ENCODE data around the gene KNCN. TPM values are rescaled to one million over a fixed set of nuclear protein-coding genes. Genes with fewer than 3 reads are reported as not detected.

Gene KNCN
- total RNA-seq, 3 donors from 2014 or later: not detected

GRCh38 chr1:46510998-46511365, 40.5 kb downstream of the KNCN start:
- DNase-seq (ENCODE audit: low spot score in 2 of 2): no peak
- H3K4me1 ChIP-seq: no peaks in the 10 kb centered on the region
- H3K4me3 ChIP-seq: no peak overlapping the region
- no peak overlapping the region for H3K27ac ChIP-seq
- no peaks in the 10 kb centered on the region for H3K9me3 ChIP-seq
- no peaks in the 10 kb centered on the region for H3K27me3 ChIP-seq
- TF ChIP-seq POLR2A (IDR thresholded peaks at IDR 0.05) (no peak), POLR2AphosphoS5 (IDR thresholded peaks at IDR 0.05) (no peak), CTCF (IDR thresholded peaks at IDR 0.05) (no peak)
- intact Hi-C loops (cut with DNase I; ENCODE audit: low total_unique reads): loop anchor here (5.0 kb wide), 1 partner anchor 1509 kb away; no protein-coding TSS in a partner anchor
- H3K36me3 ChIP-seq: no peaks in the 10 kb centered on the region

- Histone ChIP-seq H3K4me1 (no peaks in the 10 kb centered on the region), H3K9me3 (no peaks in the 10 kb centered on the region), H3K27me3 (no peaks in the 10 kb centered on the region), H3K27ac (no peak overlapping the region), H3K4me3 (no peak overlapping the region), H3K36me3 (no peaks in the 10 kb centered on the region)
- TF ChIP-seq CTCF (IDR thresholded peaks at IDR 0.05): no peak
- TF ChIP-seq POLR2A (IDR thresholded peaks at IDR 0.05): no peak
- TF ChIP-seq POLR2AphosphoS5 (IDR thresholded peaks at IDR 0.05): no peak
- no peak for DNase-seq (ENCODE audit: low spot score in 2 of 2)
- intact Hi-C loops (cut with DNase I; ENCODE audit: low total_unique reads): loop anchor here (5.0 kb wide), 1 partner anchor 1508 kb away; no protein-coding TSS in a partner anchor
These were observed 41.0 kb downstream of the KNCN start for GRCh38 chr1:46510341-46510997.

GRCh38 chr1:46508757-46509156, 42.7 kb downstream of the KNCN start:
- intact Hi-C loops (cut with DNase I; ENCODE audit: low total_unique reads): no loop called here
- H3K36me3 ChIP-seq: no peaks in the 10 kb centered on the region
- no peak for TF ChIP-seq CTCF (IDR thresholded peaks at IDR 0.05)
- no peak for DNase-seq (ENCODE audit: low spot score in 2 of 2)
- no peaks in the 10 kb centered on the region for H3K27me3 ChIP-seq
- no peaks in the 10 kb centered on the region for H3K9me3 ChIP-seq
- H3K27ac ChIP-seq: no peak overlapping the region
- no peaks in the 10 kb centered on the region for H3K4me1 ChIP-seq
- no peak overlapping the region for H3K4me3 ChIP-seq

GRCh38 chr1:46506470-46507219, 44.8 kb downstream of the KNCN start:
- no peaks in the 10 kb centered on the region for H3K9me3 ChIP-seq
- H3K27ac ChIP-seq: no peak overlapping the region
- H3K4me1 ChIP-seq: no peaks in the 10 kb centered on the region
- H3K4me3 ChIP-seq: no peak overlapping the region
- intact Hi-C loops (cut with DNase I; ENCODE audit: low total_unique reads): no loop called here
- no peak for TF ChIP-seq POLR2A (IDR thresholded peaks at IDR 0.05)
- no peak for TF ChIP-seq POLR2AphosphoS5 (IDR thresholded peaks at IDR 0.05)
- no peak for TF ChIP-seq CTCF (IDR thresholded peaks at IDR 0.05)
- H3K27me3 ChIP-seq: no peaks in the 10 kb centered on the region
- DNase-seq (ENCODE audit: low spot score in 2 of 2): no peak
- H3K36me3 ChIP-seq: no peaks in the 10 kb centered on the region

- TF ChIP-seq POLR2A (IDR thresholded peaks at IDR 0.05) (no peak), CTCF (IDR thresholded peaks at IDR 0.05) (no peak), POLR2AphosphoS5 (IDR thresholded peaks at IDR 0.05) (no peak)
- no peaks in the 10 kb centered on the region for H3K9me3 ChIP-seq
- H3K4me1 ChIP-seq: no peaks in the 10 kb centered on the region
- no peak for DNase-seq (ENCODE audit: low spot score in 2 of 2)
- no peaks in the 10 kb centered on the region for H3K36me3 ChIP-seq
- intact Hi-C loops (cut with DNase I; ENCODE audit: low total_unique reads): no loop called here
- no peak overlapping the region for H3K4me3 ChIP-seq
- H3K27ac ChIP-seq: no peak overlapping the region
- no peaks in the 10 kb centered on the region for H3K27me3 ChIP-seq
These were observed 48.0 kb downstream of the KNCN start for GRCh38 chr1:46503421-46503820.

Measured in breast epithelium (tissue), 4 donors.